NCI-H2171 (cell line): ENCODE measurements around the gene ARRB1.
"Not testable (repeated sequence)": the region's sequence is repeated elsewhere in the genome, so short reads cannot be mapped to it uniquely, and the experiment has no call there.

ENCODE experiments used
- DNase-seq: peaks from one replicate; lab custom pipeline; 2025; lab: John Stamatoyannopoulos, UW

The ARRB1 gene

GRCh38 chr11:75344186-75344585, 7.3 kb downstream of the ARRB1 start:
- no peak for DNase-seq

GRCh38 chr11:75342966-75343870, 8.2 kb downstream of the ARRB1 start:
- no peak for DNase-seq

DNA sequence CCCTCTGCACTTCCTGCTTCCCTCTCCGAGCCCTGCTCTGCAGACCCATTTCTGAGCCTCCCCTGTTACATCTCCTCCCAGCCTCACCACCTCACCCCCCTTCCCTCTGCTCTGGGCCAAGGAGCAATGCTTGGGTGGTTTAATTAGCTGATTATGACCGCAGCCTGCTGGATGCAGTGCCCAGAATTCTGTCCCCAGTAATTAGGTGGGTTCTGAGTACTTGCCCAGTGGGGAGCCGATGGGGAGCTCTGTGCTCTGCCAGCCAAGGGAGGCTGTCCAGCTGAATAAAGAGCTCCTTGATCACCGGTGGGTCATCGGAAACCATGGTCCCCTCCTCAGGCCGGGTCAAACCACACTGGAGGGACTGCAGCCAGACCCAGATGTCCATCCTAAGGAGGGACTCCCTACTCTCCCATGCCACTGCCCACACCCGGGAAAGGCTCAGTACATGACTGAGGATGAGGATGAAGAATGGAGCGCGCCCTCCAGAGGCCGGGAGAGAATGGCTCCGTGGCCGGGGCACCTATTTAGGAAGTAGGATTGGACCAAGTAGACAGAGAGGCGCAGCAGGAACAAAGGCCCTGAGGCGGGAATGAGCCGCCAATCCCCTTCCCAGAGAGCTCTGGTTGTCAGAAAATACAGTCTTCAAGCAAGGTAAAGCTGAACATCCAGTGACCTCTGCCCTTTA, 9.1 kb downstream of the ARRB1 start:
- no peak for DNase-seq

DNA sequence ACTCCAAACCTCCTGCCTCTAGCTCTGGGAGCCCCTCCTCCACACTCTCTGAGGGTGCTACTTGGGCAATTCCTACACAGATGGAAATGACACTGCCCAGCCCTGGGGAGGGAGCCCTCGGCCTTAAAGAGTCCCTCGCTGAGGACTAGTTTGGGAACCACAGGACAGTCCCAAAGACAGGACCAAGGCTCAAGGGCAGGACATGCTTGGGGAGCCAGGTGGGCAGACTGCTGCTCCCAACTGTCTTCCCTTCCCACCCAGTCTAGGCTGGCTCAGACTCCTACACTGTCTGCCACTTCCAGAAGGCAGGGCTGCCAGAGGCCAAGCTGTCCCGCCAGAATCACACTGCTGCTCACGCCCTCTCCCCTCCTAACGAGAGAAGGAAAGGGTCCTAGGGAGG, 9.8 kb downstream of the ARRB1 start:
- no peak for DNase-seq

DNA sequence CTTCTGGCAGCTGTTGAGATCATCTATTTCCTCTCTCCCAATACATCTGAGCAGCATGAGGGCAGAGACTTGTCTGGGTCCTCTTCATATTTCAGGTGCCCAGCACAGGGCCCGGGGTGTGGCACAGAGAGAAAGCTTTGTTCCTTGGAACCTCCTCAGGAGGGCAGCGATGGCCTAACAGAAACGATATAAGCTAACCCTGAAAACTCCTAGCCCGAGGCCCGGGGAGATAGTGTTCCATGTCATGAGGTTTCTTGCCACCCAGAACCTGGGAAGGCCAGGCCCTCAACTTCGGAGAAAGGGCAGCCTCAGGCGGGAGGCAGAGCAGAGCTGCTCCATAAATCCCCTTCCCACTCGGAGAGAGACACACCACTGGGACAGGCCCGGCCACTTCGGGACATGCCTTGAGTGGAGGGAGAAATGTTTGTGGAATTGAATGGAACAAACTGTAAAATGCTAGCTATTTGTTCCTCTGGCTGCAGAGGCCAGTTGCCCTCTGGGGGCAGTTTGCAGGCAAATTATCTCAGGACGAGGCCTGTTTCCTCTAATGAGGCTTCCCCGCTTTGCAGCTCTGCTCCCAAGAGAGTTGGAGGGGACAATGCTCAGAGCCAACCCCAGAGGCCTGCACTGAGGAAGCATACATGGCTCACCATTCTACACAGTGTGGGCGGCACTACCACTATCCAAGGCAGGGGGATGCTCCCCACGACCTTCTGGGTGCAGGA, 11.6 kb downstream of the ARRB1 start:
- DNase-seq: no peak

GRCh38 chr11:75338516-75339208, 12.8 kb downstream of the ARRB1 start:
- no peak for DNase-seq

- DNase-seq: no peak
These were observed 14.2 kb downstream of the ARRB1 start for GRCh38 chr11:75337195-75337654.

- no peak for DNase-seq
These were observed 16.5 kb downstream of the ARRB1 start for GRCh38 chr11:75334976-75335375.

DNA sequence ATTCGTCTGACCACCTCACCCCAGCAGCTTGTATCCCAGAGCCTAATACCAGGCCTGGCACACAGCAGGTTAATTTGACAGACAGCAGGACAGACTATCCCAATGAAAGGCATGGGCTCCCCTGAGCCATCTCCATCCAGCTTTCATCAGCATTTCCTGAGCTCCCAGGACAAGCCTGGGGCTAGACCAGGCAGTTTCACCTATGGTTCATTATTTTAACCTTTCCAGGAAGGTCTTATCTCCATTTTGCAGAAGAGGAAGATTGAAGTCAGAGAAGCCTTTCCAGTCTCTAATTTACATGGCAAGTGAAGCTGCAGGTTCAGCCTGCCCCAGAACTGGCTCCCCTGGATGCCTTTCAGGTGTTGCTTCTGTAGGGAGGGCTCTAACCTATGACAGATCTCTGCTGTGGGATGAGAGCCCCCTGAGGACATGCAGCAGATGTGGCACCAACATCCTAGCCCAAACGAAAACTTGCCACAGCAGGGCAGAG, 17.0 kb downstream of the ARRB1 start:
- no peak for DNase-seq

GRCh38 chr11:75333807-75334140, 17.7 kb downstream of the ARRB1 start:
- no peak for DNase-seq

DNA sequence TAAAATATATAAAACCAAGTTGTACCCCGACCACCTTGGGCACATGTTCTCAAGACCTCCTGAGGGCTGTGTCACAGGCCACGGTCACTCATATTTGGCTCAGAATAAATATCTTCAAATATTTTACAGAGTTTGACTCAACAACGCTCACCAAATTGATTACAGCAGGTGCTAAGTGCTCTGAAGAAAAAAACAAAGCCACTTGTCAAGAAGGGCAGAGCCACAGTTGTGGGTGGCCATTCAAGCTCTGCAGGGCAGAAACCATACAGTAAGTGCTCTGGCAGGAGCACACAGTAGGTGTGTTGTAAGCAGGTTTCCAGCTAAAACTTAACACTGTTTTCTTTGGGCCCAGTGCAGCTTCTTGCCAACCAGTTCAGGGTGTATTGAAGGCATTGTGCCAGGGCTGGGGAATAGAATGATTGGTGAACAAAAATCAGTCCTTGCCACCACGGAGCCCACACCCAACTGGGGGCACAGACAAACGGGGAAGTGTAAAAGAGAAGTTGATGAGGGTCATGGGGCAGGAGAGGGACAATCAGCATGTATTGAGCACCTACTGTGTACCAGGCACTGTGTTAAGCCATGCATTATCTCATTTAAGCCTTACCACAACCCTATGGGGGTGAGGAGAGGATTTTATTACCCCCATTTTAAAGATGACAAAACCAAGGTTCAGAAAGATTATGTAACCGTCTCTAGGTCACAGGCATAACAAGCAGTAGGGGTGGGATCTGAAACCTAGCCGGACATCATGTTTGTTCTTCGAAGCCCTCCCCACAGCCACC, 18.2 kb downstream of the ARRB1 start:
- no peak for DNase-seq

DNA sequence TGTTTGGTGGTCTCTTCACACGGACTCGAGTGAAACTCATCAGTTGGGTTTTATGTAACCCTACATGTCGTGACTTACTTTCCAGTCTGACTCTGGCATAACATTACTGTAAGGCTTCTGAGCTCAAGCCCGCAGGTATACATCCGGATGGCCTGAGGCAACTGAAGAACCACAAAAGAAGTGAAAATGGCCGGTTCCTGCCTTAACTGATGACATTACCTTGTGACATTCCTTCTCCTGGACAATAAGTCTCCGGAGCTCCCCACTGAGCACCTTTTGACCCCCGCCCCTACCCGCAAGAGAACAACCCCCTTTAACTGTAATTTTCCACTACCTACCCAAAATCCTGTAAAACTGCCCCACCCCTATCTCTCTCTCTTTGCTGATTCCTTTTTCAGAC, 19.7 kb downstream of the ARRB1 start:
- DNase-seq: not testable (repeated sequence)

- not testable (repeated sequence) for DNase-seq
These were observed 20.2 kb downstream of the ARRB1 start for GRCh38 chr11:75331304-75331703.

DNA sequence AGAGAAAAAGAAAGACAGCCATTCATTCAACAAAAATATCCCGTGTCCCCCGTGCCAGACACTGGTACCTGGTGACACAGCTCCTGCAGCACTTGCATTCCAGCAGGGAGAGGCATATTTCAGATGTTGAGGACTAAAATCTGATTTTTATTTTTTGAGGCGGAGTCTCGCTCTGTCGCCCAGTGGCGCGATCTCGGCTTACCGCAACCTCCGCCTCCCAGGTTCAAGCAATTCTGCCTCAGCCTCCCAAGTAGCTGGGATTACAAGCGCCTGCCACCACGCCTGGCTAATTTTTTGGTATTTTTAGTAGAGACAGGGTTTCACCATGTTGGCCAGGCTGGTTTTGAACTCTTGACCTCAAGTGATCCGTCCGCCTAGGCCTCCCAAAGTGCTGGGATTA, 20.6 kb downstream of the ARRB1 start:
- DNase-seq: not testable (repeated sequence)

DNA sequence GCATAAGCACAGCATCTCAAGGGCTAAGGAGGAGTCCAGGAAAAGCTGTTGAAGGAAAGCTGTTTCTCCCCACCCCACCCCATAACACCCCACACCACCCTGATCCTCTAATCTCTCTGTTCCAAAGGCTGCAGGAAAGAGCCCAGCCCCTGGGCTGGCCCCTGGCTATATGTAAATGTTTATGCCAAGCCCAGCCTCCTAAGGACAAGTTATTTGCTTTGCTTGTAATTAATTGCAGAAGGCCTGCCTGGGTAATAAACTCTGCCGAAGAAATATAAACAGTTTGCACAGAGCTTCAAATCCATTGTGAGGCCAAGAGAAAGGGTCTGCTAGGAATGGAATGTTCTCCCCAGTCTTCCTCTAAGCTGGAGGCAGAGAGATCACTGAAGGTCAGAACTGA, 21.2 kb downstream of the ARRB1 start:
- no peak for DNase-seq

DNA sequence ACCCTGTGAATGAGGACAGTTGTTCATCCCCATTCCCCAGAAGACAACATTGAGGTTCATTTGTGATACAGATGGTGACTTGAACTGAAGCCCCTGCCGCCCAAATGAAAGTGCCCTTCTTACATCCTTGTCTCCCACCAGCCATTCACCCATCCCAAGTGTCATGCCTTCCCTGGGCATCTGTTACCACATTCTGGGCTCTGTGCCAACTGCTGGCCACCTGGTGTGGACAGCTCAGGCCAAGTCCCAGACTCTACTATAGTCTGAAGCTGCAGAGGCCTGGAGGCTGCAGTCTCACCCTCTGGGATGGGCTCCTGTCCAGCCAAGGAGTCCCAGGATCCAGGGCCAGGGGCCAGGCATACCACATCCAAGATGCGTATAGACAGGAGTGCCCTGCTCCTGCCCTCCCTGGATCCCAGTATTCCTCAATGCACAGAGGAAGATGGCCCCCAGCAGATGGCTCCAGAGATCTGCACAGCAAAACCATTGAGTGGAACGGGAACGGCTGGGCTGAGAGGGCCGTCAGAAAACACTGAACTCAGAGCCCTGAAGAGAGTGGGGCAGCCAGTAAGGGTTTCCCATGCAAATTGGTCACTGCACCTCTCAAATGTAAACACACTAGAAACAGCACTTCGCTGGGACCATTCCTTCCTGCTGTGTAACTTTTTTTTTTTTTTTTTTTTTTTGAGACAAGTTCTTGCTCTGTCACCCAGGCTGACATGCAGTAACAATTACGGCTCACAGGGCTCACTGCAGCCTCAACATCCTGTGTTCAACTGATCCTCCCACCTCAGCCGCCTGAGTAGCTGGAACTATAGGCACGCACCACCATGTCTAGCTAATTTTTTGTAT, 22.8 kb downstream of the ARRB1 start:
- peak; percentile 39 for DNase-seq

DNA sequence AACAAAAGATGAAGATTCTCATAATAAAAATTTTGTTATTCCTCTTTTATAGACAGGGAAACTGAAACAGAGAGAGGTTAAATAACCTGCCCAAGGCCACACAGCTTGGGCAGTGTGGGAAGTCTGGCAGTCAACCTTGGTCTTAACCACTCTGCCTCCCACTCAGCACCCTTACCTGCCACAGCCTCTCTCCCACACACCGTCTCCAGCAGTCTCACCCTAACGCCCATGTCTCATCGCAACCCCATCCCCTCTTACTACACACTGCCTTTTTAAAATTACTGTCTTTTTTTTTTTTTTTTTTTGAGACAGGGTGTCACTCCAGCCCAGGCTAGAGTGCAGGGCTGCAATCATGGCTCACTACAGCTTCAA, 25.0 kb downstream of the ARRB1 start:
- no peak for DNase-seq

DNA sequence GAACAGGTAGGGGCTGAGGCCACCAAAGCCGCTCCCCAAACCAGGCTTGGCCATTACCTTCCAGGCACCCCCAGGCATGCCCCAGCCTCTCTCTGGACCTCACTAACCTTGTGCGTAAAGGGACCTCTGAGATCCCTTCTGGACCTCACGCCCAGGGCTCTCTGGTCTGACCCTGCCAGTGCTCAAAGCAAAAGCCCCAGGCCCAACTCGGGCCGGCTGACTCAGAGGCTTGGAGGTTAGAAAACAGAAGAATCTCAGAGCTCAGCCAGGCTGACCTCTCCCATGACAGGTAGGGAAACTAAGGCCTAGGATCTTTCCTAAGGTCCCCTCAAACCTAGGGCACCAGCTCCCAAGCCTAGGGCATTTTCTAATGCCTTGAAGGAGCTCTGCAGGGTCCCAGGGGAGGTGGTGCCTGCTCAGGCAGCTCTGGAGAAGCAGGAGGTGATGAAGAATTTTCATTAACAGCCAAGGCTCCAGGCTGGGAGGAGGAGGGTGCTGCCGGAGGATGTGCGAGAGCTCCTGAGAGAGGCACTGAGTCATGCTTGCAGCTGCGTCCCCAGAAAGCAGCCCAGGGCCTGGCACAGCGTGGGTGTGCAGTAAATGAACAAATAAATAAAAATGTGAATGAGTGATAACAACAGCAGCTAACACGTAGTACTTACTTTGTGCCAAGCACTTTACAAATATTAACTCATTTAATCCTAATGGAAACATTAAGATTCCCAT, 25.6 kb downstream of the ARRB1 start:
- DNase-seq: no peak

DNA sequence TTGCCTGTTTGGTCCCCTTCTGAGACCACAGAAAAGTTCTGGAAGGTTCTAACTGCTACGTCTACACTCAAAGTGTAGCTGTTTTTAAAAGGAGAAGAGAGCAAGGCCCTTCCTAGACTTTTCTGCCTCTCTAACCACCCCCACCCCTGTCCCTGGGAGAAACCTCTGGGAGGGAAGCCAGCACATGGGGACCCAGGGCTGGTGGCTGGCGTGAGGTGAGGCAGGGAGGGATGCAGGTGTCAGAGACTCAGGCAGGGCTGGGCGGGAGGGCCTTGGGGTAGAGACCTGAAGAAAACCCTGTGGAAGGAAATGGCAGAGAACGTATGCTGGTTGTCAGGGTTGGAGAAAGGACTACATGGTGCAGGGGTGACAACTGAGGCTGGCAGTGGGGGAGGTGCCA, 26.7 kb downstream of the ARRB1 start:
- DNase-seq: no peak

DNA sequence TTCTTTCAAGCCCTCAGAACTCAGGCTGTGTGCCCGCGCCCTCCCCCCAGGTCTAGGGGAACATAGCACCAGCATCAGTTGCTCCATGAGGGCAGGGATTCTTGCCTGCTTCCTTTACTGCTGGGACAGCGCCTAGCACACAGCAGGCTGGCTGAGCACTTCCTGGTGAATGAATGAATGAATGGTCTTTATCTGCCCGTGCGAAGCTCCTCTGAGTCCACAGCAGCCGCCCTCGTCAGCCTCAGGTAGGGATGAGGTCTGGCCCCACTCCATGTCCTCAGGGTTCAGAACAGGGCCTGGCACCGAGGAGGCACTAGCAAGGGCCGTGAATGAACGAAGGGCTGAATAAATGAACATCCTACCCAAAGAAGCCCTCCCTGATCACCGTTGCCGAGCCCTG, 27.3 kb downstream of the ARRB1 start:
- no peak for DNase-seq
